Limb (tissue), 2 donors: Measurements from ENCODE around the gene RINL.

Experiments used
- DNase-seq, 2 donors: peaks; one replicate each; pipeline ENCODE4 v3.0.0-alpha.2; 2016; ENCODE audit errors: extremely low spot score in 2 of 2

The RINL gene

DNA sequence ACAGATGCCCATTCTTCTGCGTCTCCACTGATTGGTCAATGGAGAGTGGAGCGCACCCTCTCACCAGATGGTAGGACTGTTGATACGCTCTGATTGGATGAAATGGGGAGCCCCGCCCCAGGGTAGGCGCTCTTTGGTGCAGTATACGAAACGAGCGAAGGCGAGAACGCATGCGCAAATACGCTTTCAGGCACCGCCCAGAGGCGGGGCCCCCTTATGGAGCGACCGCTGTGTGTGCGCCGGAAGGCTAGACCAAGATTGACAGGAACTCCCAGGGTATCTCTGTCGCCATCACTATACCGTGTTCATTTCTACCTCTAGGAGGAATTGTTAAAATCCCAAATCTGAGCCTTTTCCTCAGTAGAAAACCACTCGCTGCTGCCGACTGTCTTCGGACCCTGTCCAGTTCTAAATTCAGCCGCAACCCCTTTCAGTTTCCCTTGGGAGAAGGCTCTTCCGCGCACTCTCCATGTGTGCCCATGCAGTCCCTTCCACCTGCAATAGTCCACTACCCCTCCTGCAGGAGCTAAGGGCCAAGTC is 27.6 kb downstream of the RINL start:
- peak in 1 of 2 donors; percentile 98 for DNase-seq

DNA sequence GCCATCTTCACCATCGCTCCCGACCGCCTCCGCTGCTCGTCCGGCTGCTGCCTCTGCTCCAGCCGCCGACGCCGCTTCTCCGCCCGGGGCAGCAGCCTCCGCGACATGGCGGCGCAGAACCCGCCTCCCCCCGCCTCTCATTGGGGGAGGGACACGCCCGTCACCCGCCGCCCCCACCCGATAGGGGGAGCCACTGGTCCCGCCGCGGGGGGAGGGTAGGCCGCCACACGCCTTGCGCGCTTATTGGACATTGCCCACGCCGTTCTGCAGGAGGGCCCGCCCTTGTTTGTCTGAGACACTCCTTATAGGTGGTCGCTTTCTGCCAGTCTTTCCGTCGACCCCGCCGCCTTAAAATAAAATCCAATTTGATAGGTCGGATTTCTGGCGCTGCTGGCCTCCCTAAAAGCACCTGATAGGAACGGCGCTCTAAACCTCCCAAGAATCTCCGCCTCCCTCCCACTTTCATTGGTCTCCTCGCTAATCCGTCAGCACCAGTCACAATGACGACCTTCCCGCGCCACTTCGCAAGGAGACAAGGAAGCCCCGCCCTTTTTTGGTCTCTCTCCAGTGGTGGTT is 28.1 kb downstream of the RINL start, which contains the start of gene HNRNPL:
HNRNPL (minus strand) TSS at position 127 of the 576 bp plus-strand sequence; CDS start at position 107, 20 bp downstream.
- DNase-seq: peak; percentile 100

DNA sequence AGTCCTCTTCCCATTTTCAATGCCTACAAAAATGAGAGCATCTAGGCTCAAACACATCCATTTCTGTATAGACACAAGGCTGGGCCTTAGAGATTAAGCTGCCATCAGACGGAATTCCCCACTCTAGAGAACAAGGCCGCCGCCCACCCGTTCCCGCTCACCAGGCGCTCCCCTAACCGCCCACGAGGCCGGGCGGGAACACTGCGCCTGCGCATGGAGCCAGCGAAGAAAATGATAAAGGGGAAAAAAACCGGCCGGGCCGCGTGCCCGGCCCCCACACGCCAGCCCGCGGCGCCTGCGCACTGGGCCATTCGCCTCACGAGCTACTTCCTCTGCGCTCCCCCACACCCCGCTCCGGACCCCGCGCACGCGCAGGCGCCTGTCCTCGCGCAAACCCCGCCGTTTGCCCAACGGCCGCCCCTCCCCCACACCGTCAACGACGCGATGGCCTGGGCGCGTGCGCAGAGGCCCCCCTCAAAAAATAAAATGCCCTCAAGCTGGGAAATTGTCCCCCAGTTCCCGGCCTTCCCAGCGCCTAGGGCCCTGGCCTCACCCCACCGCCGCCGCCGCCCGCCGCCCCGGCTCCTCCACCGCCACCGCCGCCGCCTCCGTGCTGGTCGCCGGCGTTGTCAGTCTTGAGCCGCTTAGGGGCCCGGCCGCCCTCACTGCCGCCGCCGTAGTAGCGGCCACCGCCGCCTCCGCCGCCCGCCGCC is 28.8 kb downstream of the RINL start:
- peak; percentile 97 to 99 for DNase-seq

DNA sequence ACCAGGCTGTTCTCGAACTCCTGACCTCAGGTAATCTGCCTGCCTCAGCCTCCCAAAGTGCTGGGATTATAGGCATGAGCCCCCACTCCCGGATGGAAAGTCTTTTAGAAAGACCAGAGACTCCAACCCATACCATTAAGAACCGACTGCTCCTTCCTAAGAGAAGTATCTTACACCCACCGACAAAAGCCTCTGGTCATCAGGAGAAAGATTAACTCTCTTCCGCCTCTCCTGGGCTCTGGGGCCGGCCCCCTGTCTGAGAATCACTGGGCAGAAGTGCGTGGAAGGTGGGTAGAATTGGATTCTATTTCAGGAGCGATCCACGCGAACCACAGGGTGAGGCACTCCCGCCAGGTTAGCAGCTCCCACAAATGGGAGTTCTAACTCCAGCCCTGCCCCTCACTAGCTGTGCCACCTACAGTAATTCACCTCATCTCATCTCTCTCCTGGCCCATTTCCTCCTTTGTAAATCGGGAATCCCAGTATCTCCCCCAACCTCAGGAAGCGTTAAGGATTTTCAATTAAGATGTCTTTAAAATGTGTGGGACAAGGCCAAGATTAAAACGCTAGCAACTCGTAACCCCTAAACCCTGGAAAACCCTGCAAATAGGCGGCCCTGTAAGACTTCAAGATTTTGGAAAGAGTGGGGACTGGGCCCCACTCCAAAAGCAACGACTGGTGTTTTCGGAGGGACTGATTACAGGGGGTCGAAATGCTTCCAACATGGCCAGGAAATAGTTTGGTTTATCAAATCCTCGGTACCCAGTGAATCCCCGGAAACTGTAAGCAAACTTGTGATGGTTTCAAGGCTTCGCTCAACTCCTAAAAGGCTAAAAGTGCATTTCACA is 29.6 kb downstream of the RINL start:
- no peak for DNase-seq

DNA sequence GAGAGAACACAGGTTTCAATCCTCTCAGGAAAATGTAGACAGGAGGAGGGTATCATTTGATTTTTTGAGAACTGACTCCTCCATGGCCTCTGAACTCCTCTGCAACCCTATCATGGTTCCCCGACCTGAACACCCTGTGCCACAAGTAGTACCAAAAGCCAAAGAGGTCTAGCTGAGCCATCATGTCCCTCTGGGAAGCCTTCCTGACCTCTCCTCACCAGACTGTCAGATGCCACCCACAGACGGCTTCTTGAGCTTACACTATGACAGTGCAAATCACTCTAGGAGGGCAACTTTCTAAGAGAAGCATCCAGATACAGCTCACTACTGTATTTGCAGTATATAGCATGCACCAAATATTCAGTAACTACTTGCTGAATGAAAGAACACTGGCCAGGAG is 32.0 kb downstream of the RINL start:
- DNase-seq: no peak

DNA sequence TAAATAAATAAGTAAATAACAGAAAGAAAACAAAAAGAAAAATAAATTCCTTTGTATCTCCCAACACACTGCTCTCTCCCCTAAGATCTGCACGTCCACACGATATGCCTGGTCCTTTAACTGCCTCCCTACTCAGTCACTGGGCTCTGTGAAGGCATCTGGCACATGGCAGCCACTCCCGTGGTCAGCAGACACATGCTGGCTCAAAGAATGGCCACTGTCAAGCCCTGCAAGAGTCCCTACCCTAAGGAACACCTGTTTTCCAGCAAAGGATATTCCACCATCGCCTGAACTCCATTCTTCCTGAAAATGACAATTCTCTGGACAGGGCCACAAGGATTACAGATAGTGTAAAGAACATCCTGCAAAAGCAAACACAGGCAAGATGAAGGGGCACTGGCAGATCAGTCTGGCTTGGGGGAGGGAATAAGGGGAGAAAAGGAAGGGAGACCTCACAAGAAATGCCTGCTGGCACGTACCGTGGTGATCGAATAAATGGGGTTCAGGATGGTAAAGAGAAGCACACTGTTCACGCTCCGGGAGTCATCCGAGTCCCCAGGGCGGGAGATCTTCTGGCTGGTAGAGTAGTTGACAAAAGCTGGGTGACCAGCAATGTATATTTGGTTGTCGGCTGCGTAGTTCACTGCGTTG is 32.6 kb downstream of the RINL start:
- no peak for DNase-seq

DNA sequence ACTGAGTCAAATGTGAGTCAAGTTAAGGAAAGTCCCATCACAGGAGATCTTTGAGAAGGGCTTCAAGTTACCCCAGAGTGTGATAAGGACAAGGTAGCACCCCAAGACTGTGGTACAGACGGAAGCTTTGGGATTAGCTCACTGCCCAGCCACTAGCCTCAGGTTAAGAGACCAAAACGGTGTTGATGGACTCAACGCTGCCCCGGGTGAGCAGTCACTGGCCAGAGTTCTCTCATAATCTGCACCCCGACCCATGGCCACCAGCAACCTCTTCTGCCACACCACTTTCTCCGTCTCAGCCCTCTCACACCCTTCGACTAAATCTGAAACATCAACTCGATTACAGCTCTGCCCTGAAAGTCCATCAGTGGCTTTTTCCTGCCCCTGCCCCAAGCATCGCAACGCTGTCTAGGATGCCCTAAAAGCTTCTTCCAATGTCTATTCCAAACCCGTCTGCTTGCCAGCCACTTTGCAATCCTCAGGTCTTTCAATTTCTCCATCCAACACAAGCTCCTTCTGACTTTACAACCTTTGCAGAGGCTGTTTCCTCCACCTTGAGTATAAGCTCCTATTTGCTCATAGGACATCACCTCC is 33.9 kb downstream of the RINL start:
- DNase-seq: no peak

DNA sequence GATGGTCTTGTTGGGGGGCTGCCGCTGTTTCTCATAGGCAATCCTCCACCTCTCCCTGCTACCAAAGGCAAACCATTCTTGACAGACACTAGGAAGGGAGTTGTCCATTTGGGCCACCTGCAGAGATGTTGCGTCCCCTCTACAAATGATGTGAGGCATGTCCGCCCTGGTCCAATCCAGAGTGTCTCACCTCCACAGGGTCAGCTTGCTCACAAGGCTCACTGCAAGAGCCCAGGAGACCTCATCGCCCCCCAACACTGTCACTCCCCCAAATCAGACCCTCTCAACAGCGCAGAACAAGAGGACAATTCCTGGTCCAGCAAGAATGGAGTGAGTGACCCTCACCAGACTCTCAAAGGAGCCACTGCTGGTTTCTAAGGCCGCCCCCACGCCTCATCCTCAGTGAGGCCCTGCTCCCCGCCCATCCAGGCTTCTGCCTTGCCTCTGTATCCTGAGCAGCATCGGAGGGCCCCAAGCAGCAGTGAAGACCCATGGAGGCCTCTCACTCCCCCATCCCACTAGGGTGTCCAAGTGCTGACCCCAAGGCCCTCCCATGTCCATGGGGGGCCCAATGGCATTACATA is 34.8 kb downstream of the RINL start:
- DNase-seq: no peak

DNA sequence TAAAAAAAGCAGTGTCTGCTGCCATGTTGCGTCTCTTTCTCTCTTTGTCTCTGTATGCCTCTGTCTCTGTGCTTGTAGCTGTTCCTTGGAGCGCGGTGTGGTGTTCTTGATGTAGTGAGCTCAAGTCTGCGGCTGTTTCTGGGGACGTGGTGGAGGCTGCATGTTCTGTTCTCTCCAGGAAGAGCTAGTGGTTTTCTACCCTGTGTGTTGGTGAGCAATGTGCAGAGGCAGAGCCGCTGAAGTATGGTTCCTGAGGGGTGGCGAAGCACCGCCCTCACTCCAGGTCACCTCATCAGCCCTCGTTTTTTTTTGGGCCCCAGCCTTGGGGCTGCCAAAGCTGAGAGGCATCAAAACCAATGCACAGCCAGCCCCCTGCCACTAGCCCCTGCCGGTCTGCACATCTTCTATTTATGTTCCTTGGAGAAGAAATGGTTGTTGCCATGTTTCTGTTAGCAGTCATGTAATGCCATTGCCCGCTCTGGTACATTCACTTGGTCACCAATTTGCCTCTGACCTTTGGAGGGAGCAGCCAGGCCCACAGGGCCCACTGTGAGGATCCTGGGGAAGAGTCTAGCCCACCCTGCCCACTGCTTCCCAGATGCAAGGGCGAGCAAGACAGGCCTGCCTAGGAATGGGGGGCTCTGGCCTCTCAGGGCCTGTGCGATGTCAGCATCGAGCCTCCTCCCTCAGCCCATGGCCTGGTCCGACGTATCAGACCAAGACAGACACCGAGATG is 35.5 kb downstream of the RINL start:
- no peak for DNase-seq

DNA sequence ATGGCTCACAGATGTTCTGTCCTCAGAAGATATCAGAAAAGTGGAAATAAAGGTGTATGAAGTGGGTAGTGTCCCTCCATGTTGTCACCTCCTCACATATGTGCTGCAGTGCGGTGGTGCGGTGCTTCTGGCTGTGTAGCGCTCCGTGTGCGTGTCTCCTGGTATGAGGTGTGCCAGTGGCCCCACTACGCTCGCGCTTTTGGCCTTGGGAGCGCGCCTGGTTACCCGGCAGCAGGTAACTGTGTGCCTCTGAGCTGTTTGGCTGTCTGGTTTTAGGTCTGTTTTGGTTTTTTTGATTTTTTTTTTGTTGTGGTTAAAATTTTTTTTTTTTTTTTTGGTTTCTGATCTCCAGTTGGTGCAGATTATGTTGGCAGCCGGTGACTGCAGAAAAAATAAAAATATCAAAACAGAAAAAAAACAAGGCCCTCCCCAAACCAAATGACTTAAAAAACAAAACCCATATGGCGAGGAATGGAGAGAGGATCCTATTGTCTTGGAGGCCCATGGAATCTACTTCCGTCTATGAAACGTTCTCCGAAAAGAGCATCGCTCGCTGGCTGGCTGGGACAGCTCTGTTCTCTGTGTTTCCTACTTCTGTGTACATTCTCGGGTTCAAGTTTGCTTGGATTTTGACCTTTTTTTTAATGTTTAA is 36.2 kb downstream of the RINL start:
- no peak for DNase-seq

DNA sequence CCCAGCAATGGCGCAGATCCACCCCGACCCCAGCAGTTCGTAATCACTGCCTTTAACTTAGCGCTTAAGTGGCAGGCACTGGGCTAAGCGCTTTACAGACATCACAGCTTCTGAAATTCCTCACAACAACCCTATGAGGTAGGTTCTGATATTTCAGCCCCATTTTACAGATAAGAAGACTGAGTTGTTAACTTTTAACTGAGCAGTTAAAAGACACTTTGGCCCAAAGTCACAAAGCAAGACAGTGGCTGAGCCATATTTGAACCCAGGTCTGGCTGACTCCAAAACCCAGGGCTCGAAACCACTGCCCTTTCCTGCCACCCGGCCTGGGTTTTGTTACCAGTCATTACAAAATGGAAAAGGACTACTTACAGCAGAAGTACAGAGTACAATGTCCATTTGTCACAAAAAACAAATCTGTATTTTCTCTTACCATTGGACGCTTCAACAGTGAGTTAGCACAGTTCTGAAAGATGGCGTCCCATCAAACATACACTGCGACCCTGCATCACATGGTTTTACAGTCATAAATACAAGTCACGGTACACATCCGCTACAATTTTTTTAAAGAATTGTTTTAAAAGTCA is 36.8 kb downstream of the RINL start:
- DNase-seq: no peak

DNA sequence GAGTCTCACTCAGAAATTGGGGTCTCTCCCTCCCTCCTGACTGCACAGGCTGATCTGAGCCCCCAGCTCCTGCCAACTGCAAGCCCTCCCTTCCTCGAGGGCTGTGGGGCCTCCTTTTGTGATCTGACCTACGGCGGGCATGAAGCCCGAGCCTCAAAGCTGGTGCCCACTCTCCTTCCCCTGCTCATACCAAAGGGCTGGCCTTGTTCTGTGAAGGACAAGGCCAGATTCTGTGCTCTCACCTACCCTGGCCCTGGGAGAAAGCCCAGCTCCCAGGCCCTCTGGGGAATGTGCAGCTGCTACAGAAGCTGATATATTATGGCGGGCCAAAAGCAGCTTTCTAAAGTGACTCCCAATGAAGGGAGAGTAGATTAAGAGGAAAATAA is 37.5 kb downstream of the RINL start:
- no peak for DNase-seq

DNA sequence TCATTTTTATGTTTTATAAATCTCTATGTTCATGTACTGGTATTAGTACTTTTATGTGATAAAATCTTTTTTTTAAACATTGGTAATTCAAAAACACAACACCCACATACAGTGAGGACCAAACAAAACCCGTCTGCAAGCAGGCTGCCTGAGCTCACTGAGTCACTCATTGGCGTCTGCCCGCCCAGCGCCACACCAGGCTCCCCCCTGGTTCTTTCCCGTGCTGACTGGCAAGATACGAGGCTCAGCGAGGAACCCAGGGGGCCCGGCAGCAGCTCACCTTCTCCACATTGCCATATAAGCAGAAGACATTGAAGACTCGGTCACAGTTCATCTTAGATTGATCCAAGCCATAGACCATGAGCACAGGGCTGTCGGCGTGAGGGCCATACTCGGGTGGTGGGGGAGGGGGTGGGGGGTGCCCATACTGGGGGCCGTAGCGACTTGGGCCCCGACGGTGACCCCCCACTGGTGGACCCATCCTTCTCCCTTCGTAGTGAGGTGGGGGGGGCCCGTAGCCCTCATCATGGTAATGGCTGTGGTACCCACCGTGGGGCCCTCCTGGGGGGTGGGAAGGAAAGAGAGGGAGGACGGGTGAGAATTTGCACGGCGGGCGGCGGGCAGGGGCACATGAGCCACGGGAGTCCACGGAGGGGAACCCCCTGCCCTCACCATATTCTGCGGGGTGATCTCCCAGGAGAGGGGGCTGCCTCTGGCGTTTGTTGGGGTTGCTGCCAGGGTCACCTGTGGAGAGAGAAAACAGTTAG is 38.1 kb downstream of the RINL start:
- no peak for DNase-seq

DNA sequence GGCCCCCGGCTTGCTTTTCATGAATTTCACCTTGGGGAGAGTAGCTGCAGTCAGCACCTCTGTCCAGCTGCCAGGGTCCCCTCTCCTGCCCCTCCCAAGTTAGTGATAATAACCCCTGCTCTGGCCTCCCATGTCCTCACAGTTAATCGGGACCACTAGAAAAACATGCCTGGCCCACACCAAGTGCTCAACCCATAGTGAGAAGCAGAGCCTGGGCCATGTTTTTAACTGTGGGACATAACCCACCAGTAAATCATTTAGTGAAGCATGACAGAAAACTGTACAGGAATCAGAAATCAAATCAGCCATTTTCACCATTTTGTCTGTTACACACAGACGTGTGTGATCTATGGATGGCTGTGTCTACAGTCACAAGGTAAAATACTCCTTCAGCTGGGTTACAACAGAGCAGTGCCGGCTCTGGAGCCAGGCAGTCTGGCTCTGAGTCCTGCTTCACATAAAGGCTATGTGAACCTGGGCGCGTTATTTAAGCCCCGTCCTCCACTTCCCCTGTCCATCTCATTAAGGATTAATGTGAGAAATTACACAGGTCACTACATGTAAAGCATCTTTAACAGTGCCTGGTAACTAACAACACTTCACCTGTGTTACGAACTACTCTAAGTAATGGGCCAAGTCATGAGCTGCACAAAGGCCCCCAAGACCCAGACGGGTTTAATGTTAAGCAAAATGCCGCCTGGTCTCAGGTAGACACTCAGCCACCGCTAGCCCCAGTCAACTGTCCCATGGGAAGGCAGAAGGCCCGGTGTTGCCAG is 38.9 kb downstream of the RINL start:
- no peak for DNase-seq

DNA sequence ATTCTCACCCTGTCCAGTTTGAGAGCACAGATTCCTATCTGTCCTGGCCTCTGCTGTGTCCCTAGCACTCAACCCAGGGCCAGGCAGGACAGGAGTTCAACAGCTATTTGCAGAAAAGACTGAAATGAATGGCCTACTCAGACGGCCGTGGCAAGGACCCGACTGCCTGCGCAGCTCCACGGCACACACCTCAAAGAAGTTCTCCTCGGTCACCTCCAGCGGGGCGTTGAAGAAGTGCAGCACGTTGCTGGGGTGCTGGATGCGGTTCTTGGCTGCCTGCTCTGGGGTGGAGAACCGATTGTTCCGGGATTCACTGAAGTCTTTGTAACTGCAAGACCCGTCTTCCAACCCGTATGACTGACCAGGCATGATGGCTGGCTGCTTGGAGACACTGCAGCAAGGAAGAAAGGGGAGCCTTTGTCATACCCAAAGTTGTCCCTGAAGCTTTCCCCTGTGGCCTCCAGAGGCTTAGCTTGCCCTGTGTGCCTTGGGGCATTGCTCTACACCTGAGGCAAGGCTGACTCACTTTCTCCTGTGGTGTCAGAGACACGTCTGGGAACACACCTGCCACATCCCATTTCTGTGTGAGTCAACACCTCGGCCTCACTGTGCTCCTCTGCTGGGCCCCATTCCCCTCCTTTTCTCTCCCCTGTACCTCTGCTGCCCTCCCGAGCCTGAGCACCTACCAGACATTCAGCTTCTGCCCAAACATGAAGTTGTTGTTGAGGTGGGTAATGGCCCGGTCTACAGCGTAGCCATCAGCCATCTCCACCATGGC is 39.7 kb downstream of the RINL start:
- no peak for DNase-seq

DNA sequence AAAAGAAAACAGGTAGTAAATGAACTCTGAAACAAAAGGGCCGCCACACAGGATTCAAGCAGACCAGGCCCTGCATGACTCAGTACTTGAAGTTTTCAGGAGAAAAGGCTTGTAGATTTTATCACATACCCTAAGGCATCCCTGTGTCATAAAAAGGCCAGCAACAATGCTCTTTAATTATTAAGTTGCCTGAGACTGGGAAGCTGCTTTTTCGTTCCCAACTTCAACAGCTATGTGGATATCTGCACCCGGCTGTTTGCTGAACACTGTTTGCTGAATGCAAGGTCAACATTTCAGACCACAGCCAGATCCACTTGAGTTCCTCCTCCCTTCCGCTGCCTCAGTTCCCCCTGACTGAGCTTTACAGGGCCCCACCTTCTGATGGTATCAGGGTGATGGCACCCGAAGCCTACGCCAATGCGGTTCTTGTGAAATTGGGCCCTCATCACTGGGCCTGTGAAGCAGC is 40.4 kb downstream of the RINL start:
- no peak for DNase-seq
